Psoas muscle (tissue), 8 donors: ENCODE measurements around the gene RCOR3. TPM values are rescaled to one million over a fixed set of nuclear protein-coding genes. Genes with fewer than 3 reads are reported as not detected.

Experiments
- ATAC-seq, 4 donors: fragments of 200-7000 bp; cut with Tn5 transposase; one replicate each; pipeline ENCODE4 v1.9.1; 2020; ENCODE audit warnings: moderate library complexity in 3 of 4, mild to moderate bottlenecking in 2 of 4
- DNase-seq, 2 donors: peaks; one replicate each; pipeline ENCODE4 v3.0.0-alpha.2; 2020
- H3K27ac ChIP-seq: fragments of 200-600 bp; one replicate; pipeline ENCODE4 v1.8.0; 2022
- H3K27me3 ChIP-seq, 3 donors: fragments of 200-600 bp in 1 of 3; one replicate each; pipeline versions ENCODE4 v1.6.1 to v1.8.0; 2013 to 2022; ENCODE audit warnings: low read length in 2 of 3, mild to moderate bottlenecking in 2 of 3, moderate library complexity in 1 of 3; ENCODE audit not compliant: insufficient read depth in 3 of 3
- H3K36me3 ChIP-seq, 2 donors: fragments of 200-600 bp in 1 of 2; one replicate each; pipeline versions ENCODE4 v1.6.1 to v1.8.0; 2013 to 2022; ENCODE audit warnings: low read depth in 1 of 2, mild to moderate bottlenecking in 1 of 2, moderate library complexity in 1 of 2; ENCODE audit not compliant: insufficient read depth in 1 of 2
- H3K4me1 ChIP-seq: fragments of 200-600 bp; one replicate; pipeline ENCODE4 v1.8.0; 2022
- H3K4me3 ChIP-seq: fragments of 200-600 bp; one replicate; pipeline ENCODE4 v1.8.0; 2022; ENCODE audit warnings: mild to moderate bottlenecking
- H3K9me3 ChIP-seq: fragments of 200-600 bp; one replicate; pipeline ENCODE4 v1.8.0; 2022
- CTCF ChIP-seq: fragments of 200-600 bp; IDR thresholded peaks from one replicate; pipeline ENCODE4 v1.8.0; 2022; ENCODE audit warnings: antibody characterized with exemption
- WGBS, 3 donors: extraction: QIAGEN DNeasy Blood & Tissue Kit; methylation state at CpG; one replicate each; pipeline versions ENCODE4 v1.1.6 to v1.1.7; 2013; 5-methylcytosine and 5-hydroxymethylcytosine counted together
- intact Hi-C, 2 donors: fragments of 100-400 bp; cut with DNase I; formaldehyde crosslinking; loops; one replicate each; pipeline versions ENCODE4 v1.11.0 to v1.14.2; 2022
- polyA plus RNA-seq, 3 donors: library from polyadenylated mRNA; stranded (reverse); fragments of 200-250 nt; gene quantifications; one replicate each; pipeline ENCODE4 v1.2.3, GENCODE V29; 2013
- total RNA-seq, 4 donors: library from RNA; stranded (reverse); fragmentation: NEBNext Ultra II Directional in 2 of 4; extraction: Animal tissue kit (Norgen Biotek cat#: 25700) in 2 of 4; gene quantifications; one replicate each; pipeline versions ENCODE4 v1.2.1 to v1.2.4, GENCODE V29; 2021 to 2023
- donor health status: healthy with polysubstance abuse.
- donor health status: DM: no; HTN: no; CAD: no; lungs with moderate emphysema.
- donor health status: Bipolar disorder and iron deficiency.
- donor health status: healthy.
- donor health status: DM: yes; HTN: yes; CAD: no.
- donor health status: DM: no; HTN: no; CAD: no.
- donor health status: DM: no; HTN: no; CAD: no.
- donor health status: DM: yes; HTN: yes; CAD: no.

Gene RCOR3
- total and polyA plus RNA-seq, 7 donors: 29.4 to 95.7 (median 70.2) TPM

GRCh38 chr1:211361202-211361601 lies 102.0 kb downstream of the RCOR3 start:
- DNase-seq: no peak
- WGBS, 3 donors: 85 to 93% (median 89%) methylated on average over 1 of the region's 1 CpG
- TF ChIP-seq CTCF: no peak
- no peaks in the 10 kb centered on the region for H3K9me3 ChIP-seq
- ATAC-seq: no peak
- H3K27ac ChIP-seq: no peak overlapping the region
- peaks cover 0 to 5% of the 10 kb centered on the region in 2 donors for H3K36me3 ChIP-seq
- H3K27me3 ChIP-seq: no peaks in the 10 kb centered on the region
- no peaks in the 10 kb centered on the region for H3K4me1 ChIP-seq
- H3K4me3 ChIP-seq: no peak overlapping the region
- intact Hi-C loops: no loop called here

Other genes starting within 250 kb of the RCOR3 start
- under 1 TPM; 0.10 to 0.22 (median 0.21) TPM for gene KCNH1, start 125.2 kb upstream of the RCOR3 start, total RNA-seq
- gene KCNH1, start 125.2 kb upstream of the RCOR3 start, polyA plus RNA-seq: under 1 TPM; 0.12 to 0.17 (median 0.13) TPM
- 1 to 10 TPM; 1.3 to 3.2 (median 1.8) TPM for gene TRAF5, start 67.5 kb downstream of the RCOR3 start, total RNA-seq
- gene TRAF5, start 67.5 kb downstream of the RCOR3 start, polyA plus RNA-seq: 1 to 10 TPM; 1.1 to 5.1 (median 1.3) TPM
- not detected for gene RD3, start 232.8 kb downstream of the RCOR3 start, total RNA-seq
- gene RD3, start 232.8 kb downstream of the RCOR3 start, polyA plus RNA-seq: under 1 TPM in 2 of 3 donors, not detected in 1; 0.03 to 0.10 TPM